DOHH2 (cell line): Measurements from ENCODE around the gene GPC6.

Experiments used
- CTCF ChIP-seq: fragments of 200-600 bp; sonication (generic); IDR thresholded peaks from one replicate; pipeline ENCODE4 v1.5.1; 2014; ENCODE audit warnings: antibody characterized with exemption, mild to moderate bottlenecking, low read depth, low read length; ENCODE audit not compliant: poor library complexity, severe bottlenecking
- EZH2phosphoT487 ChIP-seq: fragments of 200-600 bp; sonication (generic); IDR thresholded peaks from 2 replicates; pipeline ENCODE4 v1.6.1; 2017; ENCODE audit warnings: borderline replicate concordance, mild to moderate bottlenecking, antibody characterized with exemption, low read length, moderate library complexity, mixed read lengths

DNA sequence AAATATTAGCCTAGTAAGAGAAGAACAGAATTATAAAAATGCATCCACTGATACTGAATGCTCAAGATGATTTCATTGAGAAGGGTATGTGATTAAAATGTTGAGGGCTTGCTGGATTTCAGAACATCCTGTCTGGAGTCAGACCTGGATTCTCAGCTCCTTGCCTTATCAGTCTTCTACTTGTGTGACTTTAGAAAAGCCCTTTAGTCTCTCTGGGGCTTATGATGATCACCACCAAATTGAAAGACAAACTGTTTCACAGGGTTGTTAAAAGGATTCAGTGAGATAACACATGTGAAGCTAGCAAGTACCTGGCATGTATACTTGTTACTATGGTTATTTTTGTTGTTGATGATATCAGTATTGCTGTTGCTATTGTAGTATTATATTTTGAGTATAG, 118.4 kb downstream of the GPC6 start:
- TF ChIP-seq CTCF = no peak
- no peak for TF ChIP-seq EZH2phosphoT487
